Heart left ventricle (tissue), 16 donors: ENCODE data around the gene SPG11. TPM values are rescaled to one million over a fixed set of nuclear protein-coding genes. Genes with fewer than 3 reads are reported as not detected.
A peak's percentile ranks its signal among the peaks of the same experiment; 100 is the strongest.

Experiments
- ATAC-seq, 4 donors: fragments of 200-7000 bp; cut with Tn5 transposase; one replicate each; pipeline ENCODE4 v1.9.1; 2020 to 2022; ENCODE audit warnings: moderate library complexity in 4 of 4, mild to moderate bottlenecking in 3 of 4, moderate number of reproducible peaks in 1 of 4
- DNase-seq, 5 donors: peaks; one replicate each; pipeline ENCODE4 v3.0.0-alpha.2; 2020
- H3K27ac ChIP-seq, 12 donors: fragments of 200-600 bp; sonication (generic) in 4 of 12; one replicate each; pipeline versions ENCODE4 v1.5.0 to v1.8.0; 2016 to 2022; ENCODE audit warnings: mild to moderate bottlenecking in 2 of 12
- H3K27me3 ChIP-seq, 9 donors: fragments of 200-600 bp; sonication (generic) in 2 of 9; one replicate each; pipeline versions ENCODE4 v1.5.1 to v1.8.0; 2016 to 2022; ENCODE audit warnings: mild to moderate bottlenecking in 3 of 9
- H3K36me3 ChIP-seq, 9 donors: fragments of 200-600 bp; sonication (generic) in 2 of 9; one replicate each; pipeline versions ENCODE4 v1.5.0 to v1.8.0; 2018 to 2022; ENCODE audit warnings: mild to moderate bottlenecking in 2 of 9
- H3K4me1 ChIP-seq, 12 donors: fragments of 200-600 bp; sonication (generic) in 4 of 12; one replicate each; pipeline versions ENCODE4 v1.5.0 to v1.8.0; 2016 to 2022; ENCODE audit warnings: mild to moderate bottlenecking in 3 of 12
- H3K4me3 ChIP-seq, 12 donors: fragments of 200-600 bp; sonication (generic) in 4 of 12; one replicate each; pipeline versions ENCODE4 v1.5.0 to v1.8.0; 2017 to 2022; ENCODE audit warnings: mild to moderate bottlenecking in 9 of 12, moderate library complexity in 4 of 12
- H3K9me3 ChIP-seq, 12 donors: fragments of 200-600 bp; sonication (generic) in 4 of 12; one replicate each; pipeline versions ENCODE4 v1.5.0 to v1.8.0; 2016 to 2022; ENCODE audit warnings: mild to moderate bottlenecking in 1 of 12
- POLR2A ChIP-seq, 2 donors: fragments of 450-650 bp; IDR thresholded peaks; one replicate each; pipeline ENCODE4 v1.6.1; 2017; ENCODE audit warnings: antibody characterized with exemption in 2 of 2, mild to moderate bottlenecking in 2 of 2, moderate library complexity in 2 of 2
- WGBS, 4 donors: extraction: QIAGEN DNeasy Blood & Tissue Kit in 2 of 4; methylation state at CpG; one replicate each; pipeline versions ENCODE4 v1.1.5 to v1.1.7; 2013 to 2018; 5-methylcytosine and 5-hydroxymethylcytosine counted together
- intact Hi-C, 10 donors: fragments of 100-400 bp; cut with DNase I; formaldehyde crosslinking; loops; one replicate each; pipeline versions ENCODE4 v1.11.1 to v1.14.2; 2022
- polyA plus RNA-seq, 2 donors: library from polyadenylated mRNA; stranded (reverse); fragments of 200-250 nt; gene quantifications; one replicate each; pipeline ENCODE4 v1.2.3, GENCODE V29; 2013
- total RNA-seq, 9 donors: library from RNA; depleted of rRNA in 2 of 9; stranded (reverse); fragments of >200 nt in 2 of 9; fragmentation: NEBNext Ultra II Directional in 3 of 9; extraction: Animal tissue kit (Norgen Biotek cat#: 25700) in 3 of 9; gene quantifications; one replicate each; pipeline versions ENCODE4 v1.1.0 to v1.2.4, GENCODE V29; 2016 to 2023
- TF ChIP-seq, protein P1 (sequence below), 12 donors: fragments of 200-600 bp; sonication (generic) in 4 of 12; IDR thresholded peaks; one replicate each; pipeline versions ENCODE4 v1.5.0 to v1.8.0; 2018 to 2022; ENCODE audit warnings: antibody characterized with exemption in 12 of 12, mild to moderate bottlenecking in 5 of 12
- donor health status: ischemic (EF 13 %, LVEDD 7.1; RV severe dilation, severe dysfunction).
- donor health status: healthy with polysubstance abuse.
- donor health status: DM: no; HTN: yes; CAD: no.
- donor health status: DM: no; HTN: no; CAD: no.
- donor health status: ischemic (EF 25% LVEDD 6.9; RV normal size, moderate dysfunction).
- donor health status: ischemic (EF 25% LVEDD 5.7; RV mildly dilated, moderate dysfunction).
- donor health status: healthy.
- donor health status: DM: yes; HTN: yes; CAD: no.
- donor health status: ischemic (EF 35%, LVEDD 5.7; RV mildly dilated, moderate dysfunction).
- donor health status: nonischemic (EF 11% LVEDD 7.7; RV severe dilation, severe dysfunction).
- donor health status: DM: yes; HTN: yes; CAD: no.
- donor health status: PGD.
- donor health status: ischemic (EF 29% LVEDD 5.4; RV normal size, mild dysfunction).
- donor health status: nonischemic (EF 23%, LVEDD 6.1; RV moderate dilation, normal function).

SPG11 gene
- total and polyA plus RNA-seq, 11 donors, result 17.5 to 69.4 (median 47.5) TPM

DNA sequence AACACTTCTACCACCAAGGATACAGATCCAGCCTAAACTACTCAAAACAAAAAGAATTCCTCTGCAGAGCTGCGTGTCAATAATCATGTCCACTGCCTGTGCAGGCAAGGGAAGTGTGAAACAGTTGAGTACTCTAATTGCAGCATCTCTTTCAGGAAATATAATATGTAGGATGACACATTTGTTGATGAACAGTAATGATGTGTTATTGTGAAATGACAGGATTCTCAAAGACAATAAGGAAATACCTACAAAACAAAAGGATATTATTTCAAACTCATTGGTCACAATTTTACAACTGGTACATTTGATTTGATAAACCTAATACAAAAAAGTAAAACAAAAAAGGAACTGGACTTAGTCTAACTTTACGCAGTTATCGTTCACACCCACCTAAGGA, 4.4 kb downstream of the SPG11 start:
- no peak for DNase-seq
- ATAC-seq, result no peak
- WGBS, 4 donors, result 97 to 99% (median 98%) methylated on average over 3 of the region's 3 CpGs
- Histone ChIP-seq H3K4me3 (no peak overlapping the region), H3K4me1 (peaks cover 0 to 41% (median 20%) of the 10 kb centered on the region in 12 donors), H3K9me3 (no peaks in the 10 kb centered on the region), H3K36me3 (peaks cover 0 to 68% (median 59%) of the 10 kb centered on the region in 9 donors), H3K27me3 (no peaks in the 10 kb centered on the region), H3K27ac (no peak overlapping the region)
- TF ChIP-seq, protein P1, sequence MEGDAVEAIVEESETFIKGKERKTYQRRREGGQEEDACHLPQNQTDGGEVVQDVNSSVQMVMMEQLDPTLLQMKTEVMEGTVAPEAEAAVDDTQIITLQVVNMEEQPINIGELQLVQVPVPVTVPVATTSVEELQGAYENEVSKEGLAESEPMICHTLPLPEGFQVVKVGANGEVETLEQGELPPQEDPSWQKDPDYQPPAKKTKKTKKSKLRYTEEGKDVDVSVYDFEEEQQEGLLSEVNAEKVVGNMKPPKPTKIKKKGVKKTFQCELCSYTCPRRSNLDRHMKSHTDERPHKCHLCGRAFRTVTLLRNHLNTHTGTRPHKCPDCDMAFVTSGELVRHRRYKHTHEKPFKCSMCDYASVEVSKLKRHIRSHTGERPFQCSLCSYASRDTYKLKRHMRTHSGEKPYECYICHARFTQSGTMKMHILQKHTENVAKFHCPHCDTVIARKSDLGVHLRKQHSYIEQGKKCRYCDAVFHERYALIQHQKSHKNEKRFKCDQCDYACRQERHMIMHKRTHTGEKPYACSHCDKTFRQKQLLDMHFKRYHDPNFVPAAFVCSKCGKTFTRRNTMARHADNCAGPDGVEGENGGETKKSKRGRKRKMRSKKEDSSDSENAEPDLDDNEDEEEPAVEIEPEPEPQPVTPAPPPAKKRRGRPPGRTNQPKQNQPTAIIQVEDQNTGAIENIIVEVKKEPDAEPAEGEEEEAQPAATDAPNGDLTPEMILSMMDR (IDR thresholded peaks at IDR 0.05), result no peak
- no peak for TF ChIP-seq POLR2A (IDR thresholded peaks at IDR 0.05)
- intact Hi-C loops, result no loop called here

DNA sequence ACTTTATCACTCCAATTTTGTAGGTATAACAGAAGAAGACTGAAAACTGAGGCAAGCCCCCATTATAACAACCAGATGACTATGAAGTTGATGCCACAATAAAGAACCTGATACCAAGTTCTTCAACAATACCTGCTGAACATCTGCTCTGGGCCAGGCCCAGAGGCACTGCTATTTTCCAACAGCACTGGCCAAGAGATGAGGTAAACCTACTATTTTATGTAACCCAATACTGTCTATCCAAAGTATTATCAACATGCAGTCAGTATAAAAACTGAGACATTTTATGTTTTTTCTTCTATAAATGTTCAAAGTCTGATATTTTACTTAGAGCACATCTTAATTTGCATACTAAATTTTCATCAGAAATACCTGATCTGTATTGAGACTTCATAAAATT, 6.1 kb downstream of the SPG11 start:
- TF ChIP-seq, protein P1 (IDR thresholded peaks at IDR 0.05), result no peak
- no peak for TF ChIP-seq POLR2A (IDR thresholded peaks at IDR 0.05)
- DNase-seq (no peak), ATAC-seq (peak in 3 of 4 donors; percentile 45 to 75 (median 70))
- no peaks in the 10 kb centered on the region for H3K27me3 ChIP-seq
- intact Hi-C loops, result no loop called here
- H3K36me3 ChIP-seq, result peaks cover 0 to 85% (median 70%) of the 10 kb centered on the region in 9 donors
- no peaks in the 10 kb centered on the region for H3K9me3 ChIP-seq
- peak overlapping the region in 9 of 12 donors; percentile 10 to 71 (median 37) for H3K27ac ChIP-seq
- H3K4me1 ChIP-seq, result peaks cover 0 to 37% (median 14%) of the 10 kb centered on the region in 12 donors
- H3K4me3 ChIP-seq, result no peak overlapping the region

DNA sequence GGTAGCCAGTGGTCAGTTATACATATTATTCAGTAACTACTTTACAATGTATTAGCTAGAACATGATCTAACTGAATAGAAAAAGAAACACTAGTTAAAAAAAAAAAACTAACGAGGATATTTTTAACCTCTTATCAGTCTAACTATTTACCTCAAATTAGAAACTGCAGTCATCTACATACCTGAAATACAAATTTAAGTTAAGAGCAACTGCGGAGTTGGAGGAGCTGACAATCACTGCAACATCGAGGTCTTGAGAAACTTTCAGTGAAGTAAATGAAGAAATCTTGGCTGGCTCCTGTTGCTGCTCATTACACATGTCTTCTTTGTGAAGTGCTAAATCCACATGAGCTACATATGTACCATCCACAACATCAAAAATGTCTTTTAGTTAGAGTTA, 6.5 kb downstream of the SPG11 start:
- peak in 2 of 4 donors; percentile 38 to 42 for ATAC-seq
- H3K27ac ChIP-seq, result peak overlapping the region in 9 of 12 donors; percentile 10 to 71 (median 37)
- intact Hi-C loops, result no loop called here

DNA sequence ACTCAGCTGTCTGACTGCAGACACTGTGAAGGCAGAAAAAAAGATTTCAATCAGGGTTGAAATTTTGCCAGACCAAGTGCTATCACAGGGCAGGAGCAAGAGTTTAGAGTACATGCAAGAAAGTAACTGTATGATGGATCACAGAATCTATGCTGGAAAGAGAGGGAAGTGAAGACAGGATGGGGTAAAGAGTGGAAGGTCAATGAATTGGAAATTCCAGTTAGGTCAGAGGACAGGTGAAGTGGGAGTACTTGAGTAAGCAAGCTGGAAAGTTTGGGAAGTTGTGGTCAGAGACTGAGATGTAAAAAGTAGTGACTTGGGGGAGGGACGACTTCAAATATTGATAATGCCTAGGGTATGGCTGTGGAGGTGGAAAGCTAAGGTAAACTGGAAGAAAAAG, 7.2 kb downstream of the SPG11 start:
- WGBS, 4 donors, result 87 to 95% (median 92%) methylated on average over 1 of the region's 1 CpG
- TF ChIP-seq, protein P1 (IDR thresholded peaks at IDR 0.05), result no peak
- TF ChIP-seq POLR2A (IDR thresholded peaks at IDR 0.05), result no peak
- Histone ChIP-seq H3K36me3 (peaks cover 0 to 96% (median 81%) of the 10 kb centered on the region in 9 donors), H3K27ac (peak overlapping the region in 7 of 12 donors; percentile 8 to 71 (median 60)), H3K27me3 (no peaks in the 10 kb centered on the region), H3K4me3 (no peak overlapping the region), H3K9me3 (no peaks in the 10 kb centered on the region), H3K4me1 (peaks cover 0 to 27% (median 7%) of the 10 kb centered on the region in 12 donors)
- intact Hi-C loops, result no loop called here
- DNase-seq, result no peak
- no peak for ATAC-seq

More for the DNA sequence above, 6.5 kb downstream of the SPG11 start:
- H3K4me3 ChIP-seq, result peak overlapping the region in 1 of 12 donors; percentile 7
- no peak for DNase-seq
- peaks cover 0 to 32% (median 11%) of the 10 kb centered on the region in 12 donors for H3K4me1 ChIP-seq
- TF ChIP-seq POLR2A (IDR thresholded peaks at IDR 0.05), result no peak
- TF ChIP-seq, protein P1 (IDR thresholded peaks at IDR 0.05), result no peak
- 51 to 62% (median 57%) methylated on average over 3 of the region's 3 CpGs for WGBS, 4 donors
- no peaks in the 10 kb centered on the region for H3K27me3 ChIP-seq
- no peaks in the 10 kb centered on the region for H3K9me3 ChIP-seq
- peaks cover 0 to 90% (median 74%) of the 10 kb centered on the region in 9 donors for H3K36me3 ChIP-seq
